Fibroblast of lung (primary cell): ENCODE data around the gene DZIP1L. TPM values are rescaled to one million over a fixed set of nuclear protein-coding genes. Genes with fewer than 3 reads are reported as not detected.

Source experiments
- DNase-seq, 2 donors: peaks; one replicate each; pipeline versions ENCODE4 v3.0.0 to v3.0.0-alpha.2; 2010; ENCODE audit warnings: low read depth in 2 of 2
- H2AFZ ChIP-seq: 2 replicates; pipeline ENCODE4 v1.5.1; 2012; ENCODE audit warnings: low read length, control low read depth, inconsistent platforms
- H3K27ac ChIP-seq: 2 replicates; pipeline ENCODE4 v1.5.1; 2011; ENCODE audit warnings: low read length, control low read depth; ENCODE audit not compliant: insufficient read depth
- H3K27me3 ChIP-seq: 2 replicates; pipeline ENCODE4 v1.5.1; 2011; ENCODE audit warnings: mild to moderate bottlenecking, low read length; ENCODE audit not compliant: control insufficient read depth, insufficient read depth
- H3K36me3 ChIP-seq: 2 replicates; pipeline ENCODE4 v1.5.1; 2011; ENCODE audit warnings: low read length; ENCODE audit not compliant: control insufficient read depth, insufficient read depth
- H3K4me1 ChIP-seq: 2 replicates; pipeline ENCODE4 v1.5.1; 2011; ENCODE audit warnings: low read length; ENCODE audit not compliant: control insufficient read depth, insufficient read depth; ENCODE audit errors: extremely low read depth
- H3K4me2 ChIP-seq: 2 replicates; pipeline ENCODE4 v1.5.1; 2011; ENCODE audit warnings: low read length, control low read depth; ENCODE audit not compliant: insufficient read depth; ENCODE audit errors: extremely low read depth
- H3K4me3 ChIP-seq, 4 experiments: fragments of 200-600 bp in 1 of 4; sonication (generic) in 1 of 4; replicated peaks in 1 of 4; 2 replicates each; pipeline ENCODE4 v1.5.1; 2011 to 2016; ENCODE audit warnings: low read length in 4 of 4, low read depth in 3 of 4, mild to moderate bottlenecking in 3 of 4, control low read depth in 2 of 4, inconsistent platforms in 1 of 4, mixed read lengths in 1 of 4; ENCODE audit not compliant: insufficient read depth in 1 of 4; ENCODE audit errors: control extremely low read depth in 1 of 4
- H3K79me2 ChIP-seq: 2 replicates; pipeline ENCODE4 v1.5.1; 2012; ENCODE audit warnings: mild to moderate bottlenecking, low read length, inconsistent platforms; ENCODE audit not compliant: control insufficient read depth, insufficient read depth
- H3K9ac ChIP-seq: 2 replicates; pipeline ENCODE4 v1.5.1; 2011; ENCODE audit warnings: mild to moderate bottlenecking, low read length, control low read depth; ENCODE audit not compliant: insufficient read depth
- H3K9me3 ChIP-seq: 2 replicates; pipeline ENCODE4 v1.5.1; 2012; ENCODE audit warnings: low read depth, low read length; ENCODE audit not compliant: control insufficient read depth, insufficient read depth
- H4K20me1 ChIP-seq: 2 replicates; pipeline ENCODE4 v1.5.1; 2011; ENCODE audit warnings: low read length; ENCODE audit not compliant: control insufficient read depth, insufficient read depth; ENCODE audit errors: extremely low read depth
- CTCF ChIP-seq, 2 donors: IDR thresholded peaks in 1 of 2; conservative IDR thresholded peaks in 1 of 2; 1 replicate in 1 of 2; 2 replicates in 1 of 2; pipeline ENCODE4 v1.5.1; 2011 to 2012; ENCODE audit warnings: low read length in 2 of 2, control low read depth in 1 of 2, inconsistent platforms in 1 of 2, low read depth in 1 of 2, mild to moderate bottlenecking in 1 of 2
- EZH2 ChIP-seq: IDR thresholded peaks from 2 replicates; pipeline ENCODE4 v1.5.1; 2012; ENCODE audit warnings: low read length, control low read depth, mild to moderate bottlenecking; ENCODE audit errors: missing control alignments
- polyA plus RNA-seq, 2 donors: library from polyadenylated mRNA; depleted of rRNA in 1 of 2; stranded (reverse) in 1 of 2; unstranded in 1 of 2; fragments of >200 nt; gene quantifications; 2 replicates each; pipeline ENCODE4 v1.2.1, GENCODE V29; 2011 to 2012; ENCODE audit warnings: missing spikeins in 1 of 2
- total RNA-seq: library from RNA; depleted of rRNA; stranded (reverse); fragments of >200 nt; gene quantifications from 2 replicates; pipeline ENCODE4 v1.2.1, GENCODE V29; 2014

The DZIP1L gene
- total and polyA plus RNA-seq, 2 donors (not counting 1 experiment from before 2014, with no cell fraction given) = 8.9 to 22.6 TPM

- Histone ChIP-seq H3K4me2 (no peak overlapping the region), H3K36me3 (peaks cover 4% of the 10 kb centered on the region), H4K20me1 (no peaks in the 10 kb centered on the region), H3K4me1 (peaks cover 31% of the 10 kb centered on the region), H2AFZ (no peak overlapping the region), H3K27me3 (no peaks in the 10 kb centered on the region), H3K9me3 (no peaks in the 10 kb centered on the region), H3K27ac (no peak overlapping the region), H3K9ac (no peak overlapping the region), H3K79me2 (no peaks in the 10 kb centered on the region), H3K4me3 (no peak overlapping the region)
- DNase-seq = peak in 1 of 2 donors; percentile 71
- TF ChIP-seq CTCF (conservative IDR thresholded peaks at IDR 0.05 in 1 of 2, IDR thresholded peaks at IDR 0.05 in 1 of 2; ENCODE audit: low read depth in 1 of 2, low read length in 2 of 2) (no peak), EZH2 (no peak)
These were observed 37.3 kb downstream of the DZIP1L start for GRCh38 chr3:138078096-138078495.

- H3K9ac ChIP-seq = no peak overlapping the region
- no peaks in the 10 kb centered on the region for H4K20me1 ChIP-seq
- H3K36me3 ChIP-seq = peaks cover 5% of the 10 kb centered on the region
- no peaks in the 10 kb centered on the region for H3K79me2 ChIP-seq
- TF ChIP-seq CTCF (conservative IDR thresholded peaks at IDR 0.05 in 1 of 2, IDR thresholded peaks at IDR 0.05 in 1 of 2; ENCODE audit: low read depth in 1 of 2, low read length in 2 of 2) = no peak
- TF ChIP-seq EZH2 = no peak
- no peak overlapping the region for H2AFZ ChIP-seq
- no peaks in the 10 kb centered on the region for H3K4me1 ChIP-seq
- DNase-seq = no peak
- no peak overlapping the region for H3K4me2 ChIP-seq
- H3K27me3 ChIP-seq = no peaks in the 10 kb centered on the region
- no peaks in the 10 kb centered on the region for H3K9me3 ChIP-seq
- H3K27ac ChIP-seq = no peak overlapping the region
- H3K4me3 ChIP-seq = no peak overlapping the region
These were observed 42.6 kb downstream of the DZIP1L start for GRCh38 chr3:138072796-138073195.

GRCh38 chr3:138070006-138070405 is 45.4 kb downstream of the DZIP1L start:
- Histone ChIP-seq H3K4me3 (no peak overlapping the region), H4K20me1 (no peaks in the 10 kb centered on the region), H3K4me1 (no peaks in the 10 kb centered on the region), H3K27me3 (no peaks in the 10 kb centered on the region), H3K9ac (no peak overlapping the region), H2AFZ (no peak overlapping the region), H3K4me2 (no peak overlapping the region), H3K79me2 (no peaks in the 10 kb centered on the region), H3K9me3 (no peaks in the 10 kb centered on the region), H3K27ac (no peak overlapping the region), H3K36me3 (peaks cover 7% of the 10 kb centered on the region)
- DNase-seq = no peak
- TF ChIP-seq EZH2 = no peak
- no peak for TF ChIP-seq CTCF (conservative IDR thresholded peaks at IDR 0.05 in 1 of 2, IDR thresholded peaks at IDR 0.05 in 1 of 2; ENCODE audit: low read depth in 1 of 2, low read length in 2 of 2)
